HG03135 (cell line): ENCODE results near the gene GID4.
"Not testable (repeated sequence)": the region's sequence is repeated elsewhere in the genome, so short reads cannot be mapped to it uniquely, and the experiment has no call there.

Experiments used
- ATAC-seq: cut with Tn5 transposase; IDR thresholded peaks from one replicate; pipeline ENCODE4 v1.9.1; 2021; ENCODE audit warnings: mild to moderate bottlenecking, moderate library complexity; ENCODE audit not compliant: unreplicated experiment

The GID4 gene

DNA sequence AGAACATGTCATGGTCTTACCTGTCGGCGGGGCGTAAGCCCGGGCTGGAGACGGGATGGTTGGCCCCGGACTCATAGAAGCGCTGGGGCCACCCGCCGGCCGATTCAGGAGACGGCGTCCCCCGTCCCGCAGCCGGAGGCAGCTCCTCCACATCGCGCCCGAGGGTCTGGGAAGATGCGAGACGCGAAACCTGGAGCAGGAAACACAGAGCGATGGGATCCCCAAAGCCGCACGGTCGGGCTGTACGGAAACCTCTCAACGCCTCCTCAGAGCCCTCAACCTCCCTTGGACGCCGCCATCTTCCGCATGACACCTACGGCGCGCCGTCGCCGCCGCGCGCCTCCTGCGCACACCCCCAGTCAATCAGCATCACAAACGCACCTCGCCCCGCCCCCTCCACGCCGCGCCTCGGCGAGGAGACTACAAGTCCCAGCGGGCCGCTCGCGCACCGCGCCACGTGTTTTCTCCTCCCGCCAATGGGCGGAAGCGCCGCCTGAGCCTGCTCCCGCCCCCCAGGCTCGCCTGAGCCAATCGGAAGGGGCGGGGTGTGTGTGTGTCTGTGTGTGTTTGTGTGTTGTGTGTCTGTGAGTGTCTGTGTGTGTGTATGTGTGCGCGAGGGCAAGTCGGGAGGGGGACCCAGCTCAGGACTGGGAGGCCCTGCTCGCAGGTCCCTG is at the start of gene GID4, which contains the start of gene ATPAF2:
Gene GID4, plus strand, starts transcription at position 548 of the 674 bp plus-strand sequence. Its CDS starts 57 bp downstream, at position 605.
Gene ATPAF2, minus strand, starts transcription at position 308 of the 674 bp plus-strand sequence. Its CDS starts 155 bp downstream, at position 153.
- peak; percentile 89 for ATAC-seq

DNA sequence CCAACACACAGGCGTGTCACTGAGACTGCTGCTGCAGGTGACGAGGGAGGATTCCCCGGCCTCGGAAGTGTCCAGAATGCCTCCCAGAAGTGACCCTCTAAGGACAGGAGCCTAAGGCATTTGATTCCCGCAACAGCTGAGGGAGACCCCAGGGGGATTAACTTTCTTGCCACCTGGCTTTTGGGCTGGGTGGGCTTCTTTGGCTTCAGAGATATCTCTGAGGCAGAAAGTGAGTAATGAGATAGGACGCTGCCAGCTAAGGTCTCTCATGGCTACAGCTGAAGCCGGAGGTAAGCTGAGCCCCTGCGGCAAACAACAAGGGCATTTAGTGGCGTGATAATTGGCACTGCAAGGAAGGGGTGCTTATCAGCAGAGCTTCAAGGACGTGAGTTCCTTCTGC is 49.6 kb upstream of the GID4 start:
- ATAC-seq, result no peak

DNA sequence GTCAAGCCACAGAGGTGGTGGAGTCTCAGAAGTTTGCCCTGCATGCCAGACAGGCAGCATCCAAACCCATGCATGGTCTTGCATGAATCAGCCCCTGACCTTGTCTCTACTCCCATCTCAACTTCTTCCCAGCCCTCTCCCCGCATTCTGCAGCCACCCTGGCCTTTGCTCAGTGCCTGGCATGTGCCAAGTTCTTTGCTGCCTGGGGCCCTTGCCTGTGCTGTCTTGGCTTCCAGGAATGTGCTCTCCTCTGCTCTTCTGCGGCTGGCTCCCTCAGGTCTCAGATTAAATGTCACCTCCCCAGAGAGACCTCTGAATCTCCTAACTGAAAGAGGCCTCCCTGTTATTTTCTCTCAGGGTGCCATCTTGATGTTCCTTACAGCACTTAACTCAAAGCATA is 48.9 kb upstream of the GID4 start:
- ATAC-seq, result no peak

DNA sequence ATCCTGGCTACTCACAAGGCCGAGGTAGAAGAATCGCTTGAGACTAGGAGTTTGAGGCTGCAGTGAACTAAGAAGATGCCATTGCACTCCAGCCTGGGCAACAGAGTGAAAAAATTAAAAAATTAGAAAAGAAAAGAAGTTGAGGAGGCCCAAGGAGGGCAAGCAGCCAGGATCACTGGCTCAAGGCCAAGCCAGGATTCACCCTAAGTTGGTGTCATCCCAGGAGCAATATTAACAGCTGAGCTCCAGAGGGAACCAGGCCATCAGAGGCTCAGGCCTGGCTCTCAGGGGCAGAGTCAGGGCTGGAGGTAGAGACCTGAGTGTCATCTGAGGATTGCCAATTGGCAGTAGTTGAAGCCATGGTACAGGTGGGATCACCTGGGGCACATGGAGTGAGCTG is 45.8 kb upstream of the GID4 start:
- no peak for ATAC-seq

DNA sequence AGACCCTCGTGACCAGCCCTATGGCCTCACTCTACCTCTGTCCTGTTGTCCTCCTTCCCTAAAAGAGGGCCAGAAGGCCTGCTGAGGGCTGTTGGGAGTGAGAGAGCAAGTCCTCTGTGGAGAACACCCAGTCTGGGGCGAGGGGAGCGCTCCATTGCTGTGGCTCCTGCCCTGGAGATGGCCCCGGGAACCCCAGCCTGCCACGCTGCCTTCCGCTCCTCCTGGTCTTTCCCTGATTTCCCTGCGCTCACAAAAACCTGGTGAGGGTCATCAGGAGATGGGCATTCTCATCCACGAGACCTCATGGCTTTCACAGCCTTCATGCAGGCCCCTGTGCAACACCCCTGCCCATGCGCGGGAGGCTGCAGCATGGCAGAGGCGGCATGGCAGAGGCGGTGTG is 45.4 kb upstream of the GID4 start:
- ATAC-seq, result no peak

DNA sequence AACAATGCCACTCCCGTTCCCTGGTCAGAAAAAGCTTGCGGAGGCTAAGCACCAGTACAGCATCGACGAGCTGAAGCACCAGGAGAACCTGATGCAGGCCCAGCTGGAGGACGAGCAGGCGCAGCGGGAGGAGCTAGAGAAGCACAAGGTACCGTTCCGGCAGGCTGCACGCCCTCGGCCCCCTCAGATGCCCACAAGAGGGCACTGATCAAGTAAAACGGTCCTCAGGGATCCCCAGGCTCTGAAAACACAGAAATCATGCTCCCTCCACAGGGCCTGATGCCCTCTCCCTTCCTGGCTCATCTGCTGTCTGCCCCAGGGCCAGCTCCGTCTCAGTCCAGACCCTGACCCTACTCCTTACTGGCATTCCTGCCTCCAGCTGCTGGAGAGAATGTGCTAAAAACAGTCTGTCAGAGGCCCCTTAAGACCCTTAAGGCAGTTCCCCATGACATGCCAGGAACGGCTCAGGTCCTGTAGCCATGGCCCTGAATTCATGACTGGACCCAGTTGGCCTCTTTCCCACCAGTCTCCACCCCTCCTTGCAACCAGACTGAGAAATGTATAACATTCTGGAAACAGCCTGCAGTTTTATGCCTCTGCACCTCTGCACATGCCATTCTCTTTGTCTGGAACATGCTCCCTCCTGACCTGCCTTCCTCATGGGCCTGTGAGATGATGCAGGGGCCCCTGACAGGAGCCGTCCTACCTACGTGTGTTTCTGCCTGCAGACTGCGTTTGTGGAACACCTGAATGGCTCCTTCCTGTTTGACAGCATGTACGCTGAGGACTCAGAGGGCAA is 44.7 kb upstream of the GID4 start:
- ATAC-seq, result no peak

DNA sequence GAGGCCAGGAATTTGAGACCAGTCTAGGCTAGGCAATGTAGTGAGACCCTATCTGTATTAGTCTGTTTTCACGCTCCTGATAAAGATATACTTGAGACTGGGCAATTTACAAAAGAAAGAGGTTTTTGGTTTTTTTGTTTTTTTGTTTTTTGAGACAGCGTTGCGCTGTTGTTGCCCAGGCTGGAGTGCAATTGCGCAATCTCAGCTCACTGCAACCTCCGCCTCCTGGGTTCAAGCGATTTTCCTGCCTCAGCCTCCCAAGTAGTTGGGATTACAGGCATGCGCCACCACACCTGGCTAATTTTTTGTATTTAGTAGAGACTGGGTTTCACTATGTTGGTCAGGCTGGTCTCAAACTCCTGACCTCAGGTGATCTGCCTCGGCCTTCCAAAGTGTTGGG is 43.3 kb upstream of the GID4 start:
- ATAC-seq, result not testable (repeated sequence)

DNA sequence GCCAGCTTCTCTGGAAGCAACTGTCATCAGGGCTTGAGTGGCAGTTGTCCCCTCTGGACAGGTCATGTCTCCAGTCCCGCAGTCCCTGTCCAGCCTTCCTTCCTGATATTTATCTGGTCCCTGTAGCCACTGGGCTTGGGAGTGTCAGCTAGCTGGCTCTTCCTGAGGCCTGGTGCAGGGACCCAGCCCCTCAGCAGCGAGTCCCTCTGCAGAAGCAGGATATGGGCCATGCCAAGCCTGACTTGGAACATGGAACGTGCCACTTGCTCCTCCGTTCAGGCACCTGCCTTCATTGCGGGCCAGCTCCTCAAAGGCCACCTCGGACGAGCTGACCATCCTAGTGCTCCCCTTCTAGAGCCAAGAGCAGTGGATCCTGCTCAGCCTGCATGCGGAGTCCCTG is 40.3 kb upstream of the GID4 start:
- ATAC-seq, result no peak

DNA sequence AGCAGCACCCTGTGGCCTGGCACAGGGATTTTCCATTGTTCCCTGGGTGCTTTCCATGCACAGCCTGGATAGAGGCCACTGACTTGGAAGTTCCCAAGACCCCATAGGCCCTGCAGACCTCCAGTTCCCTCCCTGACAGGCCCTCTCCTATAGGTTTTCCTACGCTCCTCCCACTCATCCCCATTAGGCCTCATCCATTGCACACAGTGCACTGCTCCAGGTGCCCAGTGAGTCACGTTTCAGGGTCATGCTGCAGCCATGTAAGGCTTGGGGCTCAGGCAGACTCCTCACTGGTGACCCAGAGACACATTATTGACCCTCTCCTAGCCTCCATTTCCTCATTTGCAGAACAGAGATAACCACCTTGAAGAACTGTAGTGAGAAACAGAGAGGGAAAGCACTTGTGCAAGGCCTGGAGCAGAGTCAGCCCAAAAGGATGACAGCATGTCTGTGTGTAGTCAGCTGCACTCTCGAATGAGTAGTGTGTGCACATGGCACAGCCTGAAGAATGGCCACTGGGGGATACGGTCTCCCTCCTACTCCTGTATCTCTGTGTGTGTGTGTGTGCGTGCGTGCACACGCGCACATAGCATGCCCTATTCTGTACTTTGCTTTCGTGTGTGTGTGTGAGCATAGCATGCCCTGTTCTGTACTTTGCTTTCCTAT is 39.7 kb upstream of the GID4 start:
- no peak for ATAC-seq

DNA sequence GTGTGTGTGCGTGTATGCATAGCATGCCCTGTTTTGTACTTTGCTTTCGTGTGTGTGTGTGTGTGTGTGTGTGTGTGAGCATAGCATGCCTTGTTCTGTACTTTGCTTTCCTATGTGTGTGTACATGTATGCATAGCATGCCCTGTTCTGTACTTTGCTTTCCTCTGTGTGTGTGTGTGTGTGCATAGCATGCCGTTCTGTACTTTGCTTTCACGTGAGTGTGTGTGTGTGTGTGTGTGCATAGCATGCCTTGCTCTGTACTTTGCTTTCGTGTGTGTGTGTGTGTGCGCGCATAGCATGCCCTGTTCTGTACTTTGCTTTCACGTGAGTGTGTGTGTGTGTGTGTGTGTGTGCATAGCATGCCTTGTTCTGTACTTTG is 39.2 kb upstream of the GID4 start:
- no peak for ATAC-seq

DNA sequence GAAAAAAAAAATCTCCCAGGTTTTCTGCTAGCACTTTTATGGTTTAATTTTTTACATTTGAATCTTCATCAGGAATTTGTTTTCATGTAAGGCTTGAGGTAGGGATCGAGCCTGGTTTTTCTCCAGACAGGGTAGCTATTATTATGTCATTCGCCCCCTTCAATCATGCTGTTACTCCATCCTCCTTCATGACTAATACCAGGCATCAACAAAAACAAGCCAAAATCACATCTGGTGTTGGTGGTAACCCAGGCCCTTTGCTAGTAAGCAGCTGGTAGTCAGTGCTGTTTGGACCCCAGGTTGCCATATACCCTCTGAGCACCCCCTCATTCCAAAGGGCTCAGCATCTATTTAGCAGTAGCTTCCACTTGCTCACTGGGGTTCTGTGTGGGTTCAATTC is 37.0 kb upstream of the GID4 start:
- ATAC-seq, result no peak

DNA sequence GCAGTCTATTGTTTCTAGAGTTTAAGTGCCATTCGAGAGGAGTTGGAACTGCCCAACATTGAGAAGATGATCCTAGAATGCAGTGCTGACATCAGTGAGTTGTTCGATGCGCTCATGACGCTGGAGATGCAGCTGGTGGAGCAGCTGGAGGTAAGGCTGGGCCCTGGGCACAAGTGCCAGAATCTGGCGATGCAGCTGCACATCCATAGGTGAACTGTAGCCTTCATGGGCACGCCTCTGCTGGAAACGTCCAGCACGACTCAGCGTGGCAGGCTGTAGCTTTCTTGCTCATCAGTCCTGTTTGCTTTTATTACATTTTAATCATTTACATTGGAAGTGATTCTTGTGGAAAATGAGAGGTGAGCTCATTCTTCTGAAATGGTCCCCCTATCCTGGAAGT is 34.9 kb upstream of the GID4 start:
- ATAC-seq, result no peak

DNA sequence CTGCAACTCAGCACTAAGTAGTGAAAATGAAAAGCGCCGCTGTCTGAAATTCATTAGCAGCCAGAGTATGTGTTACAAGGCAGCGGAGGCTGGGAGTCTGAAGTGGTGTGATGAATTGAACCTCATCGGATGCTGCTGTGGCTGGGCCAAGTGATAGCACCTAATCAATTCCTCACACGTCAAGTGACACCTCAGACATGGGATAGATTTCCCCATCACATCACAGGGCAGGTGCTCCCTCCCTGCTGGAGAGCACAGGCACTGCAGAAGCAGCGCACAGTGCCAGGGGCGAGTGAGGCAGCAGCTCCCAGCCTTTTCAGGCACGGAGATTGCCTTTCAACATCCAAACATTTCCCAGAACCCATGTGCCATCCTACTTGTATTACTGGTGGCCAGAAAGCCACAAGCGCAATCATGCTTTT is 34.3 kb upstream of the GID4 start:
- ATAC-seq, result no peak

DNA sequence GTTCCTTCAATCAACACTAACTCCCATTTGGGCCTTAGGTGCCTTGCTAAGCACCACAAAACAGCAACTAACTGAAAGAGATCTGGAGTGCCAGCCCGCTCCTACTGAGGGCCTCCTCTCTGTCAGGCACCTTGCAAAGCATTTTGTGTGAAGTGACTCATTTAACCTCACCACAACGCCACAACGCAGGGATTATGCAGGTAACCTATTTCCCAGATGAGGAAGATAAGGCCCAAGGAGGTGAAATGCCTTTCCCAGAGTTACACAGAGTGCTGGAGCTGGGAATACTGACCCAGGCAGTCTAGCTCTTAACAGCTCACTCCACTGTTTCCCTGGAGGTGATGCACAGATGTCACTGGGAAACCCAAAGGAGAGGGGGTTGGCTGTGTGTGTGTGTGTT is 33.7 kb upstream of the GID4 start:
- ATAC-seq, result no peak

DNA sequence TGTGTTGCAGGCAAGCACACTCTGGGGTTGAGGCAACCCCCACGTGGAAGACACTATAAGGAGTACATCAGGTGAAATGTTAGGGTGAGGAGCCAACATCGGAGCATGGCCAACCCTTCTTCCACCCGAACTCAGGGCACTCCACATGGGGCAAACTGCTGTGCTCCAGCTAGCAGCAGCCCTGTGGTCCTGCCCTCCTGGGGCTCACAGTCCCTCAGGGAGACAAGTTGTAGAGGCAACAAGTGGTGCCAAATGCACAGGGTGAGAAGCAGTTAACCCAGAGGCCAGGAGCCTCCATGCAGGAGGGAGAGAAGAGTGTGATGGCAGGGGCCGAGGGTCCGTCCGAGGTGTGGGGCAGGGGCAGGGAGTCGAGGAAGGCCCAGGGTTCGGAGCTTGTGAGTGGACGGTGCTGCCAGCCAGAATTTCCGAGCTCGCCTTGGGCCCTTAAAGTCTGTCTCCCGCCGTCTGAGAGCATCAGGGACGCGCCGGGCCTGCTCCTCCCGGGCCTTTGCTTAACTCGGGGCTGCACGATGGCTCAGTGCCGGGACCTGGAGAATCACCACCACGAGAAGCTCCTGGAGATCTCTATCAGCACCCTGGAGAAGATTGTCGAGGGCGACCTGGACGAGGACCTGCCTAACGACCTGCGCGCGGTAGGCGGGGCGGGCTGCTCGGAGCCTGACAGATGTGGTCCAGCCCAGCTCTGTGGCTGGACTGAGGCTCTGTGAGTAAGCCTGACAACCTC is 32.5 kb upstream of the GID4 start:
- no peak for ATAC-seq

DNA sequence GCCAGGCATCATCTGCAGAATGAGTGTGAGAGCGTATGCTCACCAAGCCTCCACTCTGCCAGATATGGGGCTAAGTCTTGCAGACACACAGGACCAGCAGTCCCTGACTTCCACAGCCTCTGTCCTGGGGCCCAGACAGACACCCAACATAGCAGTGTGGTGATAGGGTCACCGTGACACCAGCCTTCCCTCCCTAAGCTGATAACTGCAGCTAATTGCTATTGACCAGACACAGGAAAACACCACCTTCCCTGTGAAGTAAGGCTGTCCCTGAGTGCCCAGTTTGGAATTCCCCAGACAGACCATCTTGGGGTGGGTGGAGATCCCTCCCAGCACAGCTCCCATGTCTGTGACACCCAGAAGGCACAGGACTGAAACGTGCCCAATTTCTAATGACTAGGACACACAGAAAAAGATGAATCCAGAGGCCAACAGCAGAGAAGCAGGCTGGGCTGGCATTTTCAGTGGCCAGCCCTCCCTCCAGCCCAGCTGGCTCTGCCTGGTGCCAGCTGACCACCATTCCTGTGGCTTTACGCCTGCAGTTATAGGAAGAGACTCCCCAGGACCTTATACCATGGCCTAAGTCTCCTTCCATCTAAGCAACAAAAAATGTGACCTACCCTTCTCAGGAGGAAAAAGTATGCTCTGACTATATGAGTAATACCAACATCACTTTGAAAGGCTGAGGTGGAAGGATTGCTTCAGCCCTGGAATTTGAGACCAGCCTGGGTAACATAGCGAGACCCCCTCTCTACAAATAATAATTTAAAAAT is 30.5 kb upstream of the GID4 start:
- ATAC-seq, result no peak

DNA sequence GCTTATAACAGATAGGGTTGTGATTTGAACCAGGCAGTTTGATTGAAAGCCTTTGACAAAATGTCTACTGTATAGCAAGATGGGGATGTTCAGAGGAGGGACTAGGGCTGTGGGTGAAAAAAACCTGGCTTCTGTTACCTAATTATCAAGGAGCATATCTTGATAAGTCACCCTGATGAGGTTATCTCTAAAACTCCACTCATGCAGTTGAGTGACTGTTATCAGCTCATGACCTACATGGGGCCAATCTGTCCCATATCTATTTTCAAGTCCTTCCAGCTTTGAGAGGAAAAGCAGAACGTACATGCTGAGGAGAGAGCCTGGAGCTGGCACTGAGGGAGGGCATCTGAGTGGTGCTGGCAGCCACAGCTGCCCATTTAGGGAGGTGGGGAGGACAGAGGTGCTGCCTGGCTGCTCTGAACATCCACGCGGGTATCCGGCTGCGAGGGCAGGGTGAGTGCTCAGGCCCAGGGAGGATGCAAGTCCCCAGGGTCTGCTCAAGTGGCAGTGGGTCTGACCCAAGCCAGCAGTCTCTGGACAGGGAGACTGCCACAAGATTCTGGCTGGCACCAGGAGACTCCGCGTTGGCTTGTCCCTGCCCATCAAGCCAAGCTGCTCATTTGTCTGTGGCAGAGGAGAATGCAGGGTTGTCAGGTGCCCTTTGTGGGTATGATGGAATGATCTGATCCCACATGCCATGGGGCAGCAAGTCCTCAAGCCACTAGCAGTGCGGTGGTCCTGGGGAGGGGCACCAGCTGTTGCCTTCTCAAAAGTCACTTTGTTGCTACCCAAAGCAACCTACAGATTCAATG is 29.4 kb upstream of the GID4 start:
- no peak for ATAC-seq

DNA sequence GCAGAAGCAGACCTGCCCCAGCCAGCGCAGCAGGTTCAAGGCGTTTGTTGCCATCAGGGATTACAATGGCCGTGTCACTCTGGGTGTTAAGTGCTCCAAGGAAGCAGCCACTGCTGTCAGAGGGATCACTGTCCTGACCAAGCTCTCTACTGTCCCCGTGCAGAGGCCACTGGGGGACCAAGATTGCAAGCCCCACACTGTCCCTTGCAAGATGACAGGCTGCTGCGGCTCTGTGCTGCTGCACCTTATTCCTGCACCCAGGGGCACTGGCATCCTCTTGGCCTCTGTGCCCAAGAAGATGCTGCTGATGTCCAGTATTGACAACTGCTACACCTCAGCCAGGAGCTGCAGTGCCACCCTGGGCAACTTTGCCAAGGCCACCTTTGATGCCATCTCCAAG is 27.9 kb upstream of the GID4 start:
- no peak for ATAC-seq

DNA sequence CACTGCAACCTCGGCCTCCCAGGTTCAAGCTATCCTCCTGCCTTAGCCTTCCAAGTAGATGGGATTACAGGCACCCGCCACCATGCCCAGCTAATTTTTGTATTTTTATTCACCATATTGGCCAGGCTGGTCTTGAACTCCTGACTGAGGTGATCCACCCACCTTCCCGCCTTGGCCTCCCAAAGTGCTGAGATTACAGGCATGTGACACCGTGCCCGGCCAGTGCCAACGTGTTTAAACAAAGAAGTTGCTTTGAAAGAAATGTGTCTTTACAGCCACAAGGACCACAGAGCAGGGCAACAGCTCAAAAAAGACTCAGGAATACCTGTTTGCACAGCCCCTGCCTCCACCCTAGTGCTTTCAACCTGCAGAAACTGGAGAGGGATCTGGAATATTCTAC is 25.2 kb upstream of the GID4 start:
- no peak for ATAC-seq

DNA sequence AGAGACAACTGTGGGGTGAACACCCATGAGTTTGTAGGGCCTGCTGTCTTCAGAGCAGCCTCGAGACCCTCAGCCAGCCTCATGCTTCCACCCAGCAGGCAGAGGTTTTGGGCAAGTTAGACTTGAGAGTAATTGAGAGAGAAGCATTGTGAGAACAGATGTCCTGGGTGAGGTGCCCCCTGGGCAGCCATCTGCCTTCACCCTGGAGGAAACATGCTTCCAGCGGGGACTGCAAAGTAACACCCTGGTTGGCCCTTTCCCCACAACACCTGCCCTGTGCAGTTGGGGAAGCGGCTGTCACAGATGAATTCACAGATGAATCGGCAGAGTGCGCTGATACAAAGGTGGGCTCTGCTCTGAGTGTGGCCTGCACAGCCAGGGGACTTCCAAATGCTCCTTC is 23.6 kb upstream of the GID4 start:
- ATAC-seq, result no peak
